GM10266 (cell line): ENCODE results near the gene MAMLD1.

Source experiments
- DNase-seq: peaks from one replicate; pipeline ENCODE4 v3.0.0; 2012; ENCODE audit errors: extremely low spot score
- CTCF ChIP-seq: IDR thresholded peaks from 2 replicates; pipeline ENCODE4 v1.5.1; 2012; ENCODE audit warnings: mild to moderate bottlenecking, low read depth; ENCODE audit not compliant: control insufficient read depth, insufficient read depth; ENCODE audit errors: missing control alignments

Gene MAMLD1

GRCh38 chrX:150456466-150456865 is 93.3 kb downstream of the MAMLD1 start:
- no peak for TF ChIP-seq CTCF
- no peak for DNase-seq

GRCh38 chrX:150456941-150457340 is 93.8 kb downstream of the MAMLD1 start:
- no peak for DNase-seq
- TF ChIP-seq CTCF: no peak

GRCh38 chrX:150459196-150459595 is 96.1 kb downstream of the MAMLD1 start:
- no peak for TF ChIP-seq CTCF
- DNase-seq: no peak

GRCh38 chrX:150460063-150460462 is 96.9 kb downstream of the MAMLD1 start:
- no peak for TF ChIP-seq CTCF
- DNase-seq: no peak

GRCh38 chrX:150460781-150461180 is 97.7 kb downstream of the MAMLD1 start:
- no peak for DNase-seq
- TF ChIP-seq CTCF: no peak

- no peak for DNase-seq
These were observed 100.4 kb downstream of the MAMLD1 start for GRCh38 chrX:150463566-150463965.

GRCh38 chrX:150464001-150464400 is 100.9 kb downstream of the MAMLD1 start:
- no peak for TF ChIP-seq CTCF
- DNase-seq: no peak

More at GRCh38 chrX:150463566-150463965, 100.4 kb downstream of the MAMLD1 start:
- no peak for TF ChIP-seq CTCF
